Kidney epithelial cell (primary cell): Measurements from ENCODE around the gene ARPC4. TPM values are rescaled to one million over a fixed set of nuclear protein-coding genes. Genes with fewer than 3 reads are reported as not detected.
A peak's percentile ranks its signal among the peaks of the same experiment; 100 is the strongest.

Experiments
- DNase-seq: peaks from one replicate; pipeline ENCODE4 v3.0.0-alpha.2; 2010; ENCODE audit warnings: low read depth
- H3K27me3 ChIP-seq: 2 replicates; pipeline ENCODE4 v1.6.0; 2011; ENCODE audit warnings: low read length; ENCODE audit not compliant: control insufficient read depth, insufficient read depth
- H3K36me3 ChIP-seq: 2 replicates; pipeline ENCODE4 v1.5.1; 2011; ENCODE audit warnings: low read length; ENCODE audit not compliant: control insufficient read depth, insufficient read depth
- H3K4me3 ChIP-seq: 2 replicates; pipeline ENCODE4 v1.5.1; 2011; ENCODE audit warnings: low read depth, mild to moderate bottlenecking, control low read depth, low read length
- CTCF ChIP-seq: IDR thresholded peaks from 2 replicates; pipeline ENCODE4 v1.5.1; 2011; ENCODE audit warnings: mild to moderate bottlenecking, moderate library complexity, low read length, control low read depth, inconsistent platforms; ENCODE audit not compliant: insufficient read depth, poor library complexity, severe bottlenecking
- total RNA-seq: library from RNA; depleted of rRNA; stranded (reverse); fragments of >200 nt; gene quantifications from 2 replicates; pipeline ENCODE4 v1.2.3, GENCODE V29; 2015

Gene ARPC4
- total RNA-seq, 1 donor from 2014 or later = 204 TPM

GRCh38 chr3:9810433-9810770, 17.5 kb downstream of the ARPC4 start:
- no peak for TF ChIP-seq CTCF
- no peak for DNase-seq
- peak overlapping the region; percentile 53 for H3K4me3 ChIP-seq
- no peaks in the 10 kb centered on the region for H3K27me3 ChIP-seq
- H3K36me3 ChIP-seq = peaks cover 1% of the 10 kb centered on the region

DNA sequence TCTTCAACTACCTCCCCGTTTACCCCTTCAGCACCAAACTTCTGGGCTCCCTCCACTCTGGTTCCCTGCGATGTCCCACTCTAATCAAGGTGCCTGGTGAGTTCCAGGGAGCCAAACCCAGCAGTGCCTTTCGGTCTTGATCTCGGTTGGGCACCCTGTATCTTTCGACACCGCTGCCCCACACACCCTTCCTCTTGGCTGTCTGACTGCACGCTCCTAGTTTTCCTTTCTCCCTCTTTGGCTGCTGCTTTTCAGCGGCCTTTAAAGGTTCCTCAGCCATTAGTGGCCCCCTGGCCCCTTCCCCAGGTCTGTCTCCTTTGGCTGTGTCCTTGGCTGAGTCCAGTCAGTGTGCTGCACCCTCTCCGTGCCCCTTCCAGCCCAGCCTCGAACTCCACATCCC, 18.0 kb downstream of the ARPC4 start:
- Histone ChIP-seq H3K4me3 (no peak overlapping the region), H3K27me3 (no peaks in the 10 kb centered on the region), H3K36me3 (peaks cover 1% of the 10 kb centered on the region)
- DNase-seq = no peak
- TF ChIP-seq CTCF = no peak

DNA sequence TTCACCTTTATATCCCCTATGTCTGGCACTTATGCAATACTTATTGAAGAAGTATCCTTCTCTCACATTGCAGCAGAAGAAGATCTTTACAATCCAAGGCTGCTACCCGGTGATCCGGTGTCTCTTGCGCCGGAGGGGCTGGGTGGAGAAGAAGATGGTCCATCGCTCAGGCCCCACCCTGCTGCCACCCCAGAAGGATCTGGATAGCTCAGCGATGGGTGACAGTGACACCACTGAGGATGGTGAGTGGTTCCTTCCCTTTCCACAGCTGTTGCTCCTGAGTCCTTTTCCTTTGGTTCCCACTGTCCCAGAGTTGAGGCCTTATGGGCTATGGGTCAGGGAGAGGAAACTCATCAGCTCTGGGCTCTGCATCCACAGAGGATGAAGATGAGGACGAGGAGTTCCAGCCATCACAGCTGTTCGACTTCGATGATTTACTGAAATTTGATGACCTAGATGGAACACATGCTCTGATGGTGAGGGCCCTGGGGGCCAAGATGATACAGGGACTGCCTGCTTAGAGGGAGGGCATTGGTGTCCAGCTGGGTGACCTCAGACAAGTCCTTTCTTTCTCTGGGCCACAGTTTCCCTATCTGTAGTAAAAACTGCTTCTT, 20.1 kb downstream of the ARPC4 start:
- no peak for TF ChIP-seq CTCF
- no peaks in the 10 kb centered on the region for H3K36me3 ChIP-seq
- DNase-seq = no peak
- H3K4me3 ChIP-seq = no peak overlapping the region
- no peaks in the 10 kb centered on the region for H3K27me3 ChIP-seq

DNA sequence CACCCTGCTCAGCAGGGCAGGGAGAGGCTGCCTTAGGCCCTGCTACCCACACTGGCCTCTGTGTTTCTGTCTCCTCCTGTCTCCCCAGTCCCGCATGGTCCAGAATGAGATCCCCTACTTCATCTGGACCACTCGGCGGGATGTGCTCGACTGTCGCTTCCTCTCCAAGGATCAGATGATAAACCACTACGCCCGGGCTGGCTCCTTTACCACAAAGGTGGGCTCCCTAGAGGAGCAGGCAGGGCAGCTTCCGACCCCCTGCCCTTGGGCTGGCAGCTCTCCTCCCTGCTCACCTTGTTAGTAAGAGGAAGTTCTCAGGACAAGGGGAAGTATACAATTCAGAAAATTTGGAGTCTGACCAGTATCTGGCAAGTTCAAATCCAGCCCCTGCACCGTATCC, 23.1 kb downstream of the ARPC4 start:
- no peak overlapping the region for H3K4me3 ChIP-seq
- TF ChIP-seq CTCF = no peak
- no peaks in the 10 kb centered on the region for H3K36me3 ChIP-seq
- H3K27me3 ChIP-seq = no peaks in the 10 kb centered on the region
- DNase-seq = no peak

DNA sequence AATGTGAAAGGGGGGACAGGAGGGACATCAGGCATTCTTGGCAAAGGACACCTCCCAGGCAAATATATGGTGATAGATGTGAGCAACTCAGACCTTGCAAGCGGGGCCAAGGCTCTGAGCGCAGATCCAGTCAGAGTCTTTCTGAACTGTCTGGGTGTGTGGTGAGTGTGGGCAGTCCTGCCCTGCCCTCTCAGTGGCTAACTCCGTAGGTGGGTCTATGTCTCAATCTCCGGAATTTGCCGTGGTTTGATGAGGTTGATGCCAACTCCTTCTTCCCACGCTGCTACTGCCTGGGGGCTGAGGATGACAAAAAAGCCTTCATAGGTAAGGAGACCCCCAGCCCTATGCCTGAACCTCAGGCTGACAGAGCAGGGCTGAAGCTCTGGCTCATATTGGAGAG, 24.6 kb downstream of the ARPC4 start:
- Histone ChIP-seq H3K4me3 (no peak overlapping the region), H3K27me3 (no peaks in the 10 kb centered on the region), H3K36me3 (no peaks in the 10 kb centered on the region)
- TF ChIP-seq CTCF = no peak
- no peak for DNase-seq

DNA sequence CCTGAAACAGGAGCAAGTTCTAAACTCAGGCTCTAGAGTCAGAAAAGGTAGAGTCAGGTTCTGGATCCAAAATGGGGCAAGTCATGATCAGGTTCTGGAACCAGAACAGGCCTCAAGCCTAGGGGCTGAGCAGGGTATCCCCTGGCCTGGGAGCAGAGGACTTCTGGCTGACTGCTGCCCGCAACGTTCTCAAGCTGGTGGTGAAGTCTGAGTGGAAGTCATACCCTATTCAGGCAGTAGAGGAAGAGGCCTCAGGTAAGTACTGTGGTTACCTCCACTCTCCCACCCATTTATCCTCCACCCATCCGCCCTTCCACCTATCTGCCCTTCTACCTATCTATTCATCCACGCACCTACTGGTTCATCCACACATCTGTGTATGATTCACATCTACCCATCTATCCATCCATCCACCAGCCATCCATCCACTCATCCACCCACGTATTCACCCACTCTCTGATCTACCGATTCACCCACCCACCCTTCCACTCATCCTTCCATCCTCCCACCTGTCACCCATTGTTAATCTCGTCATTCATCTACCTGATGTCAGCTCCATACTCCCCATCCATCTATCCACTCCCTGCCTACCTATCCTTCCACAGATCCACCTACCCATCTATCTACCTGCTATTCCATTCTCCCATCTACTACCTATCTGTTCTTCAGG, 25.9 kb downstream of the ARPC4 start:
- H3K36me3 ChIP-seq = no peaks in the 10 kb centered on the region
- no peak for TF ChIP-seq CTCF
- H3K27me3 ChIP-seq = no peaks in the 10 kb centered on the region
- H3K4me3 ChIP-seq = no peak overlapping the region
- DNase-seq = no peak
